ENCODE measurements around the gene NLGN1. TPM values are rescaled to one million over a fixed set of nuclear protein-coding genes. Genes with fewer than 3 reads are reported as not detected.

The NLGN1 gene
- total RNA-seq, 1 experiment from 2014 or later = 5.2 TPM

- Mint-ChIP-seq H3K27ac (peak overlapping the region in 2 of 3 experiments; percentile 8 to 76; a peak in 2 of 7 replicates), H3K9me3 (no peaks in the 10 kb centered on the region), H3K4me3 (no peak overlapping the region), H3K4me1 (peaks cover 31 to 36% of the 10 kb centered on the region in 2 experiments), H3K27me3 (ENCODE audit: low read depth) (no peaks in the 10 kb centered on the region), H3K36me3 (ENCODE audit: insufficient read depth in 1 of 3, low read depth in 3 of 3) (no peaks in the 10 kb centered on the region)
- Histone ChIP-seq H3K23me2 (ENCODE audit: insufficient read length, low read depth, low read length, poor library complexity, severe bottlenecking) (no peaks in the 10 kb centered on the region), H4K5ac (ENCODE audit: insufficient read length, low read depth, low read length) (no peak overlapping the region), H2BK20ac (ENCODE audit: low read depth, low read length, poor library complexity, severe bottlenecking) (no peak overlapping the region), H3K4ac (ENCODE audit: low read depth, low read length) (no peak overlapping the region), H2BK120ac (ENCODE audit: low read depth, low read length, poor library complexity, severe bottlenecking) (no peak overlapping the region), H3K9ac (ENCODE audit: extremely low read depth, insufficient read length, low read length) (no peak overlapping the region), H3K23ac (ENCODE audit: insufficient read length, low read depth, low read length) (no peak overlapping the region), H3K18ac (ENCODE audit: insufficient read length, low read depth, low read length) (no peak overlapping the region), H3K14ac (ENCODE audit: insufficient read depth, low read length) (no peak overlapping the region), H3K79me1 (ENCODE audit: insufficient read depth, low read depth, low read length, poor library complexity, severe bottlenecking) (no peaks in the 10 kb centered on the region), H3K27ac (ENCODE audit: insufficient read length, low read depth, low read length) (no peak overlapping the region), H3K4me2 (ENCODE audit: insufficient read depth, insufficient read length, low read length) (no peak overlapping the region), H2BK15ac (ENCODE audit: low read depth, low read length) (no peak overlapping the region), H3K79me2 (ENCODE audit: insufficient read depth, low read length) (no peaks in the 10 kb centered on the region; the same call in 1 of the 2 replicates), H2AK5ac (ENCODE audit: insufficient read length, low read length) (no peak overlapping the region), H4K8ac (replicated peaks; ENCODE audit: insufficient read length, low read depth, low read length) (no peak overlapping the region), H4K91ac (ENCODE audit: insufficient read length, low read depth, low read length) (no peak overlapping the region), H3K27me3 (ENCODE audit: insufficient read depth, low read length) (no peaks in the 10 kb centered on the region), H4K20me1 (ENCODE audit: control insufficient read depth, insufficient read depth, insufficient read length) (no peaks in the 10 kb centered on the region), H3T11ph (ENCODE audit: low read length) (no peak overlapping the region), H3K9me3 (ENCODE audit: control insufficient read depth, low read depth, low read length) (no peaks in the 10 kb centered on the region), H2BK5ac (ENCODE audit: insufficient read length, low read length) (no peak overlapping the region), H2BK12ac (ENCODE audit: insufficient read length, low read depth, low read length) (no peak overlapping the region), H2AFZ (ENCODE audit: low read length) (no peak overlapping the region), H3K56ac (ENCODE audit: insufficient read length, low read depth, low read length) (no peak overlapping the region), H3K4me1 (ENCODE audit: insufficient read depth, low read length) (peaks cover 10% of the 10 kb centered on the region; the same call in 1 of the 2 replicates)
- no CpG with 5 or more reads among the region's 1 CpG for WGBS (ENCODE audit: extremely low coverage, insufficient read length, low lambda C conversion rate)
- no peak for DNase-seq
- TF ChIP-seq, protein P1, sequence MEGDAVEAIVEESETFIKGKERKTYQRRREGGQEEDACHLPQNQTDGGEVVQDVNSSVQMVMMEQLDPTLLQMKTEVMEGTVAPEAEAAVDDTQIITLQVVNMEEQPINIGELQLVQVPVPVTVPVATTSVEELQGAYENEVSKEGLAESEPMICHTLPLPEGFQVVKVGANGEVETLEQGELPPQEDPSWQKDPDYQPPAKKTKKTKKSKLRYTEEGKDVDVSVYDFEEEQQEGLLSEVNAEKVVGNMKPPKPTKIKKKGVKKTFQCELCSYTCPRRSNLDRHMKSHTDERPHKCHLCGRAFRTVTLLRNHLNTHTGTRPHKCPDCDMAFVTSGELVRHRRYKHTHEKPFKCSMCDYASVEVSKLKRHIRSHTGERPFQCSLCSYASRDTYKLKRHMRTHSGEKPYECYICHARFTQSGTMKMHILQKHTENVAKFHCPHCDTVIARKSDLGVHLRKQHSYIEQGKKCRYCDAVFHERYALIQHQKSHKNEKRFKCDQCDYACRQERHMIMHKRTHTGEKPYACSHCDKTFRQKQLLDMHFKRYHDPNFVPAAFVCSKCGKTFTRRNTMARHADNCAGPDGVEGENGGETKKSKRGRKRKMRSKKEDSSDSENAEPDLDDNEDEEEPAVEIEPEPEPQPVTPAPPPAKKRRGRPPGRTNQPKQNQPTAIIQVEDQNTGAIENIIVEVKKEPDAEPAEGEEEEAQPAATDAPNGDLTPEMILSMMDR (conservative IDR thresholded peaks at IDR 0.05) = no peak
Observed at GRCh38 chr3:173410849-173411248, 13.3 kb downstream of the NLGN1 start.

Measured in H9 (cell line).